BJ (cell line): ENCODE measurements around the gene ZNF157. TPM values are rescaled to one million over a fixed set of nuclear protein-coding genes. Genes with fewer than 3 reads are reported as not detected.

Experiments
- CTCF ChIA-PET: fragments of 350-600 bp; formaldehyde crosslinking; extraction: SDS; loops from one replicate; lab custom pipeline; 2021; ENCODE audit warnings: antibody characterized with exemption, inconsistent platforms; lab: Yijun Ruan, JAX
- POLR2A ChIA-PET: fragments of 300-600 bp; sonication (Branson Sonifier 250); formaldehyde crosslinking; extraction: SDS; loops from one replicate; lab custom pipeline; 2021; ENCODE audit warnings: antibody characterized with exemption; lab: Charles Lee
- DNase-seq: peaks from one replicate; pipeline ENCODE4 v3.0.0-alpha.2; 2011; ENCODE audit warnings: low read depth
- H3K27me3 ChIP-seq: 2 replicates; pipeline ENCODE4 v1.6.0; 2011; ENCODE audit warnings: low read length; ENCODE audit not compliant: control insufficient read depth, insufficient read depth
- H3K36me3 ChIP-seq: 2 replicates; pipeline ENCODE4 v1.5.1; 2011; ENCODE audit warnings: low read length; ENCODE audit not compliant: control insufficient read depth, insufficient read depth
- H3K4me3 ChIP-seq: 2 replicates; pipeline ENCODE4 v1.5.1; 2011; ENCODE audit warnings: low read depth, mild to moderate bottlenecking, control low read depth, low read length
- CTCF ChIP-seq: IDR thresholded peaks from 2 replicates; pipeline ENCODE4 v1.5.1; 2011; ENCODE audit warnings: low read depth, mild to moderate bottlenecking, control low read depth, inconsistent platforms, low read length, moderate library complexity; ENCODE audit not compliant: insufficient read depth
- polyA plus RNA-seq: library from polyadenylated mRNA; depleted of rRNA; stranded (reverse); fragments of >200 nt; gene quantifications from 2 replicates; pipeline ENCODE4 v1.2.3, GENCODE V29; 2011

ZNF157 gene
- polyA plus RNA-seq, 1 experiment, result not detected

DNA sequence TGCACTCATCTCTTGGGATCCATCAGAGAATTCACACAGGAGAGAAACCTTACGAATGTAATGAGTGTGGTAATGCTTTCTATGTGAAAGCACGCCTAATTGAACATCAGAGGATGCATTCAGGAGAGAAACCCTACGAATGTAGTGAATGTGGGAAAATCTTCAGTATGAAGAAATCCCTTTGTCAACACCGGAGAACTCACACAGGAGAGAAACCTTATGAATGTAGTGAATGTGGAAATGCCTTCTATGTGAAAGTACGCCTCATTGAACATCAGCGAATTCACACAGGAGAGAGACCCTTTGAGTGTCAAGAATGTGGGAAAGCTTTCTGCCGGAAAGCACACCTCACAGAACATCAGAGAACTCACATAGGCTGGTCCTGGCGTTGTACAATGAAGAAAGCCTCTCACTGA lies 42.8 kb downstream of the ZNF157 start:
- no peak overlapping the region for H3K4me3 ChIP-seq
- CTCF ChIA-PET, result no interaction called here
- H3K27me3 ChIP-seq, result no peaks in the 10 kb centered on the region
- DNase-seq, result no peak
- no peak for TF ChIP-seq CTCF
- no peaks in the 10 kb centered on the region for H3K36me3 ChIP-seq
- POLR2A ChIA-PET, result no interaction called here

GRCh38 chrX:47420265-47420664 lies 49.9 kb downstream of the ZNF157 start:
- ChIA-PET CTCF (no interaction called here), POLR2A (no interaction called here)
- no peak for DNase-seq

GRCh38 chrX:47420962-47421361 lies 50.6 kb downstream of the ZNF157 start:
- TF ChIP-seq CTCF, result no peak
- ChIA-PET POLR2A (no interaction called here), CTCF (no interaction called here)

More at GRCh38 chrX:47420265-47420664, 49.9 kb downstream of the ZNF157 start:
- Histone ChIP-seq H3K36me3 (no peaks in the 10 kb centered on the region), H3K4me3 (no peak overlapping the region), H3K27me3 (no peaks in the 10 kb centered on the region)
- no peak for TF ChIP-seq CTCF

DNA sequence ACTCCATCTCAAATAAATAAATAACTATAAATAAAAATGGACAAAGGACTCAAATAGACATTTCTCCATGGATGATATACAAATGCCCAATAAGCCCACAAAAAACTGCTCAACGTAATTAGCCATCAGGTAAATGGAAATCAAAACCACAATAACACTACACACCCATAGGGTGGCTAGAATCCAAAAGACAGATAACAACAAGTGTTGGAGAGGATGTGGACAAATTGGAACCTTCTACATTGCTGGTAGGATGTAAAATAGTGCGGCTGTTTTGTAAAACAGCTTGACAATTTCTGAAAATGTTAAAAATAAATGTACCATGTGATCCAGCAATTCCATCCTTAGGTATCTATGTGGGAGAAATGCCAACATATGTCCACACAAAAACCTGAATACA lies 52.1 kb downstream of the ZNF157 start:
- TF ChIP-seq CTCF, result no peak
- DNase-seq, result no peak
- no peak overlapping the region for H3K4me3 ChIP-seq
- CTCF ChIA-PET, result no interaction called here
- no peaks in the 10 kb centered on the region for H3K36me3 ChIP-seq
- no peaks in the 10 kb centered on the region for H3K27me3 ChIP-seq
- POLR2A ChIA-PET, result no interaction called here

More at GRCh38 chrX:47420962-47421361, 50.6 kb downstream of the ZNF157 start:
- H3K27me3 ChIP-seq, result no peaks in the 10 kb centered on the region
- DNase-seq, result no peak
- H3K4me3 ChIP-seq, result no peak overlapping the region
- no peaks in the 10 kb centered on the region for H3K36me3 ChIP-seq

DNA sequence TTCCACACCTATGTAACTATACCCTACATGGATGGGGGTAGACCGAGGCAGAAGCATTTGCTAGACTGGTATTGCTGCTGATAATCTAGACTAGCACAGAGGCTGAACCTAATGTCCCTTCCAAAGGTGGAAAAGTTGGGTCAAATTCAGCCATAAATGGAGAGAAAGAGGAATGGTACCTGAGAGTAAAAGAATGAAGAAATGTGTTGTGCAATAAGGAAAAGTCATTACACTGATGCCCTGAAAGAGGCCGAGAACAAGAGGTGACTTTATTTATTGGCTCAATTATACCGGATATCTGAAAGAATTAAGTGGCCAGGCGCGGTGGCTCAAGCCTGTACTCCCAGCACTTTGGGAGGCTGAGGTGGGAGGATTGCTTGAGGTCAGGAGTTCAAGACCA lies 60.5 kb downstream of the ZNF157 start:
- H3K27me3 ChIP-seq, result no peaks in the 10 kb centered on the region
- H3K4me3 ChIP-seq, result no peak overlapping the region
- CTCF ChIA-PET, result no interaction called here
- DNase-seq, result no peak
- H3K36me3 ChIP-seq, result no peaks in the 10 kb centered on the region
- TF ChIP-seq CTCF, result no peak
- POLR2A ChIA-PET, result no interaction called here
